ENCODE data around the gene GPBP1. TPM values are rescaled to one million over a fixed set of nuclear protein-coding genes. Genes with fewer than 3 reads are reported as not detected.

The GPBP1 gene
- total RNA-seq, 1 experiment from 2014 or later = 69.5 TPM

DNA sequence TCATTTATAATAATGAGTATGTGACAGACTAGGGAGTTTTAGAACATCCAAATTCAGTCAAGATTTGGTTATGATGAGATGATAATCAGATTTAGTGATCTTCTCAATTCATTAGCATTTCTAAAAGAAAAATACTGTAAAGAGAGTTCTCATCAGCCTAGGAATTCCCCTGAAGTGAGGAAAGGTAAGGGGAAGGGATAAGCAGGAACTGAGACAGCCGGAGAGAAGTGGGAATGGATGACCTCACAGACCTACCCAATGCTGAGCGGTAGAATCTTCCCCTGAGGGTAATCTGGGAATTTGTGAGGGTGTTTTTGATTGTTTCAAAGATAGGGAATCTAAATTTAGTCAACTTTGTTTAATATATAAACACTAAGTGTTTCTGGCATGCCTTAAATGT is 16.7 kb upstream of the GPBP1 start:
- no peaks in the 10 kb centered on the region for H3K27me3 ChIP-seq (ENCODE audit: insufficient read depth, low read length)
- H3K79me2 ChIP-seq (ENCODE audit: insufficient read depth, low read length) = no peaks in the 10 kb centered on the region
- H3K9me2 ChIP-seq (ENCODE audit: insufficient read depth) = no peaks in the 10 kb centered on the region
- no peak overlapping the region for H3K4me2 ChIP-seq (ENCODE audit: low read length)
- H3K4me1 ChIP-seq (ENCODE audit: control insufficient read depth in 1 of 2, insufficient read depth in 2 of 2, low read length in 2 of 2) = peaks cover 0 to 7% of the 10 kb centered on the region in 2 experiments; a peak in 1 of 4 replicates
- BruUV-seq (replicated peaks) = no TSS peak
- H3K9ac ChIP-seq (ENCODE audit: low read length) = no peak overlapping the region
- no peak overlapping the region for H3K4me3 ChIP-seq (replicated peaks in 1 of 2; ENCODE audit: low read depth in 1 of 2, low read length in 2 of 2)
- CTCF ChIA-PET = no interaction called here
- no peaks in the 10 kb centered on the region for H3K9me3 ChIP-seq (ENCODE audit: control insufficient read depth in 1 of 2, insufficient read depth in 1 of 2, low read depth in 1 of 2, low read length in 2 of 2)
- no peak overlapping the region for H2AFZ ChIP-seq (ENCODE audit: low read depth, low read length, poor library complexity, severe bottlenecking)
- intact Hi-C loops (cut with micrococcal nuclease) = no loop called here
- no peak for ATAC-seq
- TF ChIP-seq, protein P1, sequence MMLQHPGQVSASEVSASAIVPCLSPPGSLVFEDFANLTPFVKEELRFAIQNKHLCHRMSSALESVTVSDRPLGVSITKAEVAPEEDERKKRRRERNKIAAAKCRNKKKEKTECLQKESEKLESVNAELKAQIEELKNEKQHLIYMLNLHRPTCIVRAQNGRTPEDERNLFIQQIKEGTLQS (IDR thresholded peaks at IDR 0.05) = no peak
- TF ChIP-seq ELF1 (IDR thresholded peaks at IDR 0.05; ENCODE audit: borderline replicate concordance, low read depth) (no peak), EGR1 (IDR thresholded peaks at IDR 0.05; ENCODE audit: low read depth) (no peak), SRF (IDR thresholded peaks at IDR 0.05; ENCODE audit: low read depth) (no peak), TCF7L2 (IDR thresholded peaks at IDR 0.05; ENCODE audit: borderline replicate concordance, extremely low read depth, insufficient read depth, insufficient read length) (no peak), SIN3A (IDR thresholded peaks at IDR 0.05; ENCODE audit: low read depth) (no peak), ZFX (IDR thresholded peaks at IDR 0.05) (no peak), CEBPB (IDR thresholded peaks at IDR 0.05; ENCODE audit: low read depth) (no peak)
- TF ChIP-seq, protein P2, sequence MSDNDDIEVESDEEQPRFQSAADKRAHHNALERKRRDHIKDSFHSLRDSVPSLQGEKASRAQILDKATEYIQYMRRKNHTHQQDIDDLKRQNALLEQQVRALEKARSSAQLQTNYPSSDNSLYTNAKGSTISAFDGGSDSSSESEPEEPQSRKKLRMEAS (IDR thresholded peaks at IDR 0.05) = no peak
- H3K27ac ChIP-seq (ENCODE audit: low read depth, low read length) = no peak overlapping the region
- RAD21 ChIA-PET (ENCODE audit: low non-redundant PET in 1 of 2, low total read pairs in 2 of 2, uncharacterized antibody in 2 of 2, unreplicated experiment in 2 of 2) = no interaction called here
- POLR2A ChIA-PET = no interaction called here
- H4K20me1 ChIP-seq (ENCODE audit: insufficient read depth) = no peaks in the 10 kb centered on the region
- no peak for DNase-seq (ENCODE audit: low read depth, low spot score)
- no peaks in the 10 kb centered on the region for H3K36me3 ChIP-seq (ENCODE audit: control insufficient read depth in 1 of 2, insufficient read depth in 2 of 2, low read length in 2 of 2)

DNA sequence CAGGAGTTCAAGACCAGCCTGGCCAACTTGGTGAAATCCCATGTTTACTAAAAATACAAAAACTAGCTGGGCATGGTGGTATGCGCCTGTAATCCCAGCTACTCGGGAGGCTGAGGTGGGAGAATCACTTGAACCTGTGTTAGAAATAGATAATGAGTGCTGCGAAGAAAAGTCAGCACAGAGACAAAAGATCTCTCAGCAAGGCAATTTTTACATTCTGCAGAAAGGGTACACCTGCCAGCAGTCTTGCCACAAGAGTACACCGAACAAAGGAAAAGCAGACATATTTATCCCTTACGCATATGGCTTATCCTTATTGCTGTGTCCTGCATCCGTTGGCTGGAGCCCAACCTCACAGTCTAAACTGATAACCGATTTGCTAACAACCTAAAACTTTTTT is 16.2 kb upstream of the GPBP1 start:
- Histone ChIP-seq H3K9me2 (ENCODE audit: insufficient read depth) (no peaks in the 10 kb centered on the region), H2AFZ (ENCODE audit: low read depth, low read length, poor library complexity, severe bottlenecking) (no peak overlapping the region), H3K27me3 (ENCODE audit: insufficient read depth, low read length) (no peaks in the 10 kb centered on the region), H3K4me1 (ENCODE audit: control insufficient read depth in 1 of 2, insufficient read depth in 2 of 2, low read length in 2 of 2) (peaks cover 0 to 7% of the 10 kb centered on the region in 2 experiments; a peak in 1 of 4 replicates), H3K9me3 (ENCODE audit: control insufficient read depth in 1 of 2, insufficient read depth in 1 of 2, low read depth in 1 of 2, low read length in 2 of 2) (no peaks in the 10 kb centered on the region), H3K9ac (ENCODE audit: low read length) (no peak overlapping the region), H3K36me3 (ENCODE audit: control insufficient read depth in 1 of 2, insufficient read depth in 2 of 2, low read length in 2 of 2) (no peaks in the 10 kb centered on the region), H3K79me2 (ENCODE audit: insufficient read depth, low read length) (no peaks in the 10 kb centered on the region), H3K4me2 (ENCODE audit: low read length) (no peak overlapping the region), H3K4me3 (replicated peaks in 1 of 2; ENCODE audit: low read depth in 1 of 2, low read length in 2 of 2) (no peak overlapping the region), H3K27ac (ENCODE audit: low read depth, low read length) (no peak overlapping the region), H4K20me1 (ENCODE audit: insufficient read depth) (no peaks in the 10 kb centered on the region)
- CTCF ChIA-PET = no interaction called here
- DNase-seq (ENCODE audit: low read depth, low spot score) (no peak), ATAC-seq (no peak)
- TF ChIP-seq ELF1 (IDR thresholded peaks at IDR 0.05; ENCODE audit: borderline replicate concordance, low read depth) = no peak
- 0 out of 2 replicates have a peak, but pooled peaks have one; percentile 32 for TF ChIP-seq CBX3 (IDR thresholded peaks at IDR 0.05; ENCODE audit: low read depth)
- no TSS peak for BruUV-seq (replicated peaks)
- intact Hi-C loops (cut with micrococcal nuclease) = no loop called here
- POLR2A ChIA-PET = no interaction called here
- RAD21 ChIA-PET (ENCODE audit: low non-redundant PET in 1 of 2, low total read pairs in 2 of 2, uncharacterized antibody in 2 of 2, unreplicated experiment in 2 of 2) = no interaction called here
